Astrocyte of the spinal cord (primary cell): ENCODE data around the gene KCNJ6.

Source experiments
- DNase-seq: peaks from one replicate; pipeline ENCODE4 v3.0.0; 2011; ENCODE audit warnings: low read depth, low spot score
- H3K4me3 ChIP-seq: 2 replicates; pipeline ENCODE4 v1.5.1; 2011; ENCODE audit warnings: low read depth, mild to moderate bottlenecking, low read length, moderate library complexity
- CTCF ChIP-seq: IDR thresholded peaks from 2 replicates; pipeline ENCODE4 v1.5.1; 2012; ENCODE audit warnings: low read depth, mild to moderate bottlenecking, low read length, inconsistent platforms
- in situ Hi-C: cut with HindIII; loops from 2 replicates; pipeline ENCODE4 v1.10.0; 2017; ENCODE audit warnings: low sequenced_read_pairs

KCNJ6 gene

DNA sequence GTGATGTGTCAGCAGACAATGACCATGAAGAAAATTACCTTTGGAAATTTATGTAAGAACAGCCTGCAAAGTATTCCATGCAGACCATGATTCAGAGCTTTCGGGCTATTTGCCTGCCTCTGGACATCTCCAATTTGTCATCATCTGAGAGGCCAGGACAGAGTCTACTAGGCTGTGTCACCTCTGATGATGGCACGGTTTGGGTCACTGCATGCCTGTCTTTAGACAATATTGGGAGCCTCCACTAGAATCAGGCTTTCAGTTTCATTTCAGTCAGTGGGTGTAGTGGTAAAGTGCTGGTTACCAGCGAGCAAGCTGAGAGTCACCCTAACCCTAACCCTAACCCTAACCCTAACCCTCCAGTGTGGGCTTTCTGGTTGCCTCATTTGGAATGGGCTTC lies 80.8 kb downstream of the KCNJ6 start:
- no peak for DNase-seq
- H3K4me3 ChIP-seq, result no peak overlapping the region
- in situ Hi-C loops, result no loop called here
- TF ChIP-seq CTCF, result no peak

DNA sequence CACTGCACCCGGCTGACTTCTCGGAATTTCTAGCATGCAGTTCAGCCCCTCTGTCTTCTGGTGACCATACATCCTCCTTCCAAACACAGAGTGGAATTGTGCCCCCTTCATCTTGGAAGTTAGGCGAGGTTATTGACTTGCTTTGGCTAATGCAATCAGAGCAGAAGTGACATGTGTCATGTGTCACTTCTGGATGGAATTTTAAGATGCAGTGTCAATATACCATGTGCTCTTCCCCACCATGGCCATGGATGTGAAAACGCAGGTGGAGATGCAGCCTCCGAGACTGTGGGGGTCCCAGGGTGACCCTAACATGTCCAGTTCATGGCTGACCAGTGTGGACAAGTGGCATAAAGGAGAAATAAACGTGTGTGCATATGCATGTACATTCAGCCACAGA lies 83.0 kb downstream of the KCNJ6 start:
- no peak overlapping the region for H3K4me3 ChIP-seq
- no peak for DNase-seq
- no peak for TF ChIP-seq CTCF
- in situ Hi-C loops, result no loop called here

DNA sequence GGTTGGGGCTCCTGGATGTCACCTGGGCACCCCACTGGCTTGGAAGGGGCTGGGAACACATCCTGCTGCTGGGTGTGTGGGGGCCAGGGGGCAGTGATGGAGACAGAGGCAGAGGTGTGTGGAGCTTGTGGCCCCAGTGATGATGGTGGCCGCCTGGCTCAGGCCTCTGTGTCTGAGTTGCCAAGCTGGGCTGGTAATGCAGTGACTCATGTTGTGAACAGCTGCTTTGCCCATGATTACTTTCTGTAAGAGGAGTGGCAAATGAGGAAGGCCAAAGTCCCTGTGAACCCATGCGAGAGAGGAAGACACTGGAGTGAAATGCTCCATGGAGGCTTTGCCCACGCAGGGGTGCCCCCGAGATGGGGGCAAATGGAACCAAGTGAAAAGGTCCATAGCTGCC lies 86.8 kb downstream of the KCNJ6 start:
- peak; percentile 63 for DNase-seq
- TF ChIP-seq CTCF, result no peak
- H3K4me3 ChIP-seq, result no peak overlapping the region
- in situ Hi-C loops, result no loop called here

DNA sequence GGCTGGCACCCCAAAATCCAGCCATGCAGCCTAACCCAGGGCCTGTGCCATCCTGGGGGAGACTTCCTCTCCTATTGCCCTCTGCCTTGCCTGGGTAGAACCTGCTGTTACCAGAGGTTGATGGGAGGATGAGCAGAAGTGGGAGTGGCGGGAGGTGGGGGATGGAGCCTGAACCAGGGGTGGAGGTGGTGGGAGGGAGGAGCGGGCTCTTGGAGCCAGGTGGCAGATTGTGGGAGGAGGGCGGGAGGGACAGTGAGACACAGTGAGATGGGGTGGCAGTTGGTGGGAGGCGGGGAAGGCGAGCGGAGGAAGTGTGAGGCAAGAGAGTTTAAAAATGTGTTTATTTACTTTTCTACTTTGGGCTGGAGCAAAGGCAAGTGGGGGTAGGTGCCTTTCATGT lies 87.3 kb downstream of the KCNJ6 start:
- in situ Hi-C loops, result no loop called here
- DNase-seq, result no peak
- no peak overlapping the region for H3K4me3 ChIP-seq
- TF ChIP-seq CTCF, result no peak

- TF ChIP-seq CTCF, result no peak
- in situ Hi-C loops, result no loop called here
- H3K4me3 ChIP-seq, result no peak overlapping the region
- DNase-seq, result no peak
Observed at GRCh38 chr21:37828556-37828955, 87.7 kb downstream of the KCNJ6 start.

DNA sequence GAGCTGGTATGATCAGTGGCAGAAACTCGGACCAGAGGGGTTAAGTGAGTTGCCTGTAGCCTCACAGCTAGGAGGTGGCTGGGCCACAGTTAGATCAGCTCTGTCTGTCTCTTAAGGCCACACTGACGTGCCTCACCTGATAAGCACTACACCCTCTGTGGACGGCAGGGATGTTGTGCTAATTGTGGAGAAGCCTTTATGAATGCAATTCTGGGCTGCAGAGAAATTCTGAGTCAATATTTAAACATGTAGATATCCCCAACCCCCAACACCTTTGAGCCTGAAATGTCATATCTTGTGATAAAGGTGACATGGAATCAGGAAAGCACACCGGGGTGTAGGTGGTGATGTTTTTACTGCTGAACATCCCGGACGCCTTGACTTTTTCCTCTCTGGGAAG lies 88.3 kb downstream of the KCNJ6 start:
- no peak for DNase-seq
- in situ Hi-C loops, result no loop called here
- no peak overlapping the region for H3K4me3 ChIP-seq
- no peak for TF ChIP-seq CTCF
